NCI-H2081 treated with DMSO at 0.1 percent for 48 hours (cell line): ENCODE measurements around the gene FSTL1.
A peak's percentile ranks its signal among the peaks of the same experiment; 100 is the strongest.
"Not testable (repeated sequence)": the region's sequence is repeated elsewhere in the genome, so short reads cannot be mapped to it uniquely, and the experiment has no call there.

Experiments
- DNase-seq: peaks from one replicate; lab custom pipeline; 2025; lab: John Stamatoyannopoulos, UW

The FSTL1 gene

DNA sequence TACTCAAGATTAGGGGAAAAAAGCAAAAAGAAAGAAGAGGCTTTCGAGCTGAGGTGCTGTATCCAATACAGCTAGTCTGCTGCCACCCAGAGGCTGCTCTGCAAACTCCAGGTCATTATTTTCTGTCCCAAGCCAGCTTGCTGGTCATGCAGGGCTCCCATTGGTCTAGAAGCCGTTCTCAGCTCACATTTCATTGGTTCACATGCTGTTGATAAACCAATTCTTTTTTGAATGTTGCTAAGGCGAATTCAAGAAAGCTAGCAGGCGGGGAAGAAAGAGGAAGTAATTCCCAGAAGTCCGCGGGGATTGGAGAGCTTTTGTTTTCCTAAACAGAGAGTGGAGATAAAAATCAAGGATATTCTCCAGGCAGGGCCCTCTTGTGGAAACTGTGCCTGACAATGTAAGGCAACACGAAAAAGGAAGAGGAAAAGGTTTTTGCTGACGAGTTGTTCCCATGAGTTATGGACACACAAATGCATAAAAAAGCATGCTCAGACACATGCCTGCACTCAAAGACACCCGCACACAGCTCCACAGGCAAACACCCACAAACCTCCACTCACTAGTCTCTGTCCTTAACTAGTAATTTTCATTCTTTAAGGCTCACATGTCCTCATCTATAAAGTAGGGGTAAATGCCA is 33.4 kb downstream of the FSTL1 start:
- DNase-seq, result peak; percentile 95

DNA sequence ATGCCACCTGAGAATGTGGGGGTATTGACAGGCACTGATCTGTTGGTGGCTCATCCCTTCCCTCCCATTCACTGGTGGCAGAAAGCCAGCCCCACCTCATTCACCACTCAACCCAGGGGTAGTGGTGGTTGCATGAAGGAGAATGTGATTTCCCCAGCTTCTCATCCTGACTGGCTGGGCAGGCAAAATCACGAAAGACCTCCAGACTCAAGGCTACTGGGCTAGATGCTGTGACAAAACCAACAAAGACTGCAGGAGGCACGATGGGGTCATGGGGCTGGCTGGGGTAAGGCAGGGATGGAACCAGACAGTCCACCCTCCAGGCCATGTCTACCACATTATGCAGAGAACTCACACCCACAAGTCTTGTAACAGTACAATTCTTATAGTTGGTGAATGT is 33.9 kb downstream of the FSTL1 start:
- DNase-seq, result no peak

DNA sequence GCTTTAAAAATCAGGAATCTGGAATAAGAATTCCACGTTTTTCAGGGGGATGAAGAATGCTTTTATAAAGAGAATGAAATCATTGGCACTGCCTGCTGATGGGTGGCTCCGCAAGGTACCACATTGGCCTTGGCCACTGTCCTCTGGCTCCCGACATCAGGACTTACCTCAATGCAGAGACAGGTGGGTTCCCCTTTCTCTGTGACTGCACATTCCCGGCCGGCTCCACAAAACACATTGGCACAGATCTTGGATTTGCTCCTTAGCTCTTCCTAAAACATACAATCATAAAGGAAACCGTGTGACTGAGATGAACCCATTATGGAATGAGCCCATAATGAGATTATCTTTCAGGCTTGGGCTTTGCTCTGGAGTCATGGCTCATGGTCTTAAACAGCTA is 35.0 kb downstream of the FSTL1 start:
- no peak for DNase-seq

DNA sequence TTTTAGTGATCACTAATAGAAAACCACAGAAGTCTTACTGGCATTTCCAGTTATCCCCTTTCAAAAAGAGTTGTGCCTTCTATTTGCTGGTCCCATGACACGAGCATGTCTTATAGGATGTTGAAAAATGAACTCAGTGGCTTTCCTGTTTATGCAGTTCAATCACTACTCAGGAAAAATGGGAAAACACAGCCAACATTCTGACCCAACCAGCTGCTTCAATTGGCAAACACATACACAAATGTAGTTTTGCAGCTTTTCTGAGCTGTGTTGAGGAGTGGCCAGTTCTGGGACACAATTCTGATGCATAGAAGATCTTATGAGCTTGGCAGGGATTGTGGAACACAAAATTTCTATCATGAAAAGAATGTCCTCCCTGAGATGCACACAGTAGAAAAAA is 40.3 kb downstream of the FSTL1 start:
- no peak for DNase-seq

DNA sequence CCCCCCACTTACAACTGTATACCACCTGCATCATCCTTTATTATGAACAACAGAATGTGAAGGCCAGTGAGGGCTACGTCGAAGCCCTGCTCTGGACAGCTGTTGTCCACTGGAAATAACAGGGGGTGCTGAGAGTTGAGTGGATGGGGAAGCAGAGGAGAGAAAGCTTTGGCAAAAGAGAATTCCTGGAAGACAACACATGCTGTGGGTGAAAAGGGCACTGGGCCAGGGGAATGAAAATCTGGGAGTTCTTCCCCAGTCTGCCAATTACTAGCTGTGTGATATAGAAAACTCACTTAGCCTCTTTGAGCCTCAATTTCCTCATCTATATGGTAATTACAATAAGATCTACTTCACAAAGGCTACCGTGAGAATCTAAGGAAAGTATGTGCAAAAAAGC is 40.7 kb downstream of the FSTL1 start:
- no peak for DNase-seq

DNA sequence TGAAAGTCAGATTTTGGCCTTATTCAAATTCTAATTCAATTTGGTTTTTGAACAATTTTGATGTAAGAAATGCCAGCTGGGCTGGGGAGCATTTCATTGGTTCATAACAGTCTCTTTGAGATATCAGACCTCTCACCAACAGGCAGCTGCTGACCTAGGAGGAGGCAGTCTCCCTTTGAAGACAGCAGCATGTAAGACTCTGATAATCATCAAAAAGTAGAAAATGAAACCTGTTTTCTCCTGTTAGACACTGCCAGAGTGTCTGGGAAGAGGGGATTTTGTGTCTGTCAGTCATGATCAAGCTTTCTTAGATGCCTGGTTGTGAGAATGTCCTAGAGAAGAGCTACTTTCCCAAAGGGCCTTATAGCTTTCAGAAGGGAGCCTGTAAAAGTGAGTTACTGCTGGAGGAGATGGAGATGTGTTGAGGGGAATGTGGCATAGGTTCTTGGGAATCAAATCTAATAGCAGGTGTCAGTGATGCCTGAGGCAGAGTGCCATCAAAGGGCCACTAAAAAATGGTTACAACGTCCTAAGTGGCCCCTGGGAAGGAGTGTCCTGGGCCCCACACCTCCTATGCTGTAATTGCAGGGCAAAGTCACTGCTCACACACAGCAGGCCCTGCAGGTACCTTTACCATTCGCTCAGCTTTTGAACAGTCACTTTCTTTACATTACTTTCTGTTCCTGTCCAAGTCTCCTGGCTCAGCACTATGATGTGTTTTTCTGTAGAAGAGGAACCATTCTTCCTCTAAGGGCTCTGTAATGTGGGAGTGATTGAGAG is 43.1 kb downstream of the FSTL1 start:
- no peak for DNase-seq

DNA sequence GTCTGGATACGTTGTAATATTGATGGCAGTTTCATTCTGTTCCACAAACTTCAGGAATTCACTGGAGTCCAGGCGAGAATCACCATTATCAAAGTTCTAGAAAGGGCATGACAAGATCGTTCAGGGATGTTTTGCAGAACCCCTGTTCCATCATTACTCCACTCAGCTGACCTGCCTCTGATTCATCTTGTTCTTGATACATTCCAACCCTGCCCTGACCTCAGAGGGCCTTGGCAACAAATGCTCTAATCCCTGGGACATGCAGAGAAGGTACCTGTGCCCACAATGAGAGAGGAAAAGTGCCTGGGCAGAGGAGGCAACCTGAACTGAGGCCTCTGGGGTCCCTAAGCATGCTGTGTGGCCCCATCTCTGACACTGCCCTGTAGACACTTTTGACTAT is 45.9 kb downstream of the FSTL1 start:
- DNase-seq, result no peak

DNA sequence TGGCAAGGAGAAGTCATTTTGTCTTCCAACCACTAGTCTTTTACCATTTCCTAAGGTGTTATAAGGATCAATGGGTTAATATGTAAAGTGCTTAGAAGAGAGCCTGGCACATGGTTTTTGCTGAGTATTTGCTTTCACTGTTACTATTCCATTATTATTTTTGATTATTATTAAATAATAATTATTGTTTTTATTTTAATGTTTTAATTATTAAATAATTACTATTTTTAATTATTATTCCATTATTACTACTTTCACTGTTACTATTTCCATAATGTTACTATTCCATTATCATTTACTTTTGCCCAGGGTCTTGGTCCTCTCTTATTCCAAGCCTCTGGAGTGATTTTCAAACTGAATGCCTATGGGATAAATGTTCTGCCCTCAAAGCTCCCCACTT is 48.5 kb downstream of the FSTL1 start:
- no peak for DNase-seq

DNA sequence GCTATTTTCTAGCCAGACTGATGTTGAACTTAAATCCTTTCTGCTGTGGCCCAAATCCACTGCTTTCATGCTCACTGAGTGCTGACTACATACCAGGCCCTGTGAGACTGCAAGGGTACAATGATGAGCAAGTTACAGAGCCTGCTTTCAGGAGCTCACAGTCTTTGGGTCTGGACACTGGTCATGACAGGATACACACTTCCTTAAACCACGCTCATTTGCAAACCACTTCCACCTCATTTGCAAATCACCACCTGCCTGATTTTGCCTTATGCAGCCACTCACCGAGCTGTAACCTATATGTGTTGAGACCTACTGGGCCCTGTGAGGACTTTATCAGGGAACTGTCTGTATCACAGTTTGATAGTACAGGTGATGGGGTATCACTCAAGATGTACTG is 51.4 kb downstream of the FSTL1 start:
- DNase-seq, result no peak

DNA sequence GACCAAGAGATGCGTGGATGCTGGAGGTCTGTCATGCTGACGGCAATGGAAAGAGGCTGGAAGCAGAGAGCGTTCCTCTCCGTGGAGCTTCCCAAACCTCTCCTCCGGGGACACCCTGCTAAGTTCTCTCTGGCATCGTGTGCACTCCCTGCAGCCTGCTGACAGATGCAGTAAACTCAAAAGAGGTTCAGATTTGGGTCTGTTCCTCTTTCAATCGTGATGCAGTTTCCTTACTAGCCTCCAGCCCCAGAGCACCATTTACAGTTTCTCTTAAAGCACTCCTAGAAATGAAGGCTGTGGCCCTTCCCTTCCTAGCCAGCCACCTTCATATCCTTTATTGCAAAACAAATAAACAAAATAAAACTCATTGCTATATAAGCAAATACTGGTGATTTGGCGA is 54.3 kb downstream of the FSTL1 start:
- DNase-seq, result no peak

DNA sequence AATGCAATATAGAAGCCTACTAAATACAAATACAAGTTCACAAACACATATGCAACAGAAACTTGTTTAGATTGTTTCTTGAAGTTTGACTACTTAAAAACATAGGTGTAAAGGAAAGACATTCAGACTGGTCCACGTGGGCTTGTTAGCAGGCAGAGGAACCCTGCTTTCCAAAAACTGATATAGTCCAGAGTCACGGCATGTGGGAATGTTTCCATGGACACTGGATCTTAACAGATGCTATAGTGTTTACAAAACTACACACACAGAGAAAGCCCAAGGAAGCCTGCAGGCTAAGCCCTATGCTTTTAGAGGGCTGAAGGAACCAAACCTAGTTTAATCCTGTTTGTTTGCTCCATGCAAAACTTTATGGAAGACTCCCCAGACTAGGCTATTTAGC is 56.4 kb downstream of the FSTL1 start:
- DNase-seq, result no peak

DNA sequence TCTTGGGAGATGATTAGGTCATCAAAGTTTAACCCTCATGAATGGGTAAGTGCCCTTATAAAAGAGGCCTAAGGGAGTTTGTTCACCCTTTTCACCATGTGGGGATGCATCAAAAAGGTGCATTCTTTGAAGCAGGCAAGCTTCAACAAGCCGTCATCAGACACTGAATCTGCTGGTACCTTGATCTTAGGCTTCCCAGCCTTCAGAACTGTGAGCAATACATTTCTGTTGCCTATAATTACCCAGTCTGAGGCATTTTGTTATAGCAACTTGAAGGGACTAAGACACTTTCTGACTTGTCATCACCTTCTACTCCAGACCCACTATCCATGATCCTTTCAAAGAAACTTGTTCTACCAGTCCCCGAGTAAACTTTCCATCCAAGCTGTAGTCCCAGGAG is 57.0 kb downstream of the FSTL1 start:
- DNase-seq, result no peak

DNA sequence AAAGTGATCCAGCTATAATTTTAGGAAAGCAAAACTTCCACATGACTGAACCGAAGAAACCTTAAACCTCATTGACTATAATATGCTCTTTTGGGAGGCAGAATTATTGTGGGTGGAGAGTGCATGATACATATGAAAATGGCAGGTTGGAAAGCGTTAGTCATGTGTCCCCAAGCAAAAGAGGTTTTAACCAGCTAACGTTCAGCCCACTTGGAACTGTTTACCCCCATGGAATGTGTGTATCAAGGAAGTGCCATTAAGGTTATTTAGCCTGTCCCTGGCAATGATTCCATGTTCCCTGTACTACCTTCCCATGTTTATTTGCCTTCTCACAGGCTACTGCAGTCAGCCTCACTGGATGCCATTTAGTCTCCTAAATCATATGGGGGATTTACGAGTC is 57.5 kb downstream of the FSTL1 start:
- no peak for DNase-seq

DNA sequence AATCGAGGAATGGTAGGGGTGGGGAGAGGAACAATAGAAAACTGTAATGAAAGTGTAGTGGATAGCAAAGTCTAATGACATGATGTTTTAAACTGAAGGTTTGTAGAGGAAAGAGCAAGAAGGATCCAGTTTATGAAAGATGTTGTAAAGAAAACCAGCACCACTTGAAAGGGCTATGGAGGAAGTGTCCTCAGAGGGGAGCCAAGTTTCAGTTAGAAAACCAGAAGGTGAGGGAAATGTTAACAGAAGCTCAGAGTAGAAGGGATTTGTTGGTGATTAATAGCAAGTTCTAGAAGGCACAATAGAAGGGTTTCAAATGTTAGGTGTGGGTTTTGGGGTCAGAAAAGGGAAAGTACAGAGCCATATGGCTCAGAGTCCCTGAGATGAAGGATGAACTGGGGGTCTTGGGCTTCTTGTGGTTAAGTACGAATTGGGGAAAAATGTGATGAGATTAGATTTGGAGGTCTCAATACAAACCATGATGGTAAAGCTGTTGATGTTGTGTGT is 67.8 kb downstream of the FSTL1 start:
- no peak for DNase-seq

DNA sequence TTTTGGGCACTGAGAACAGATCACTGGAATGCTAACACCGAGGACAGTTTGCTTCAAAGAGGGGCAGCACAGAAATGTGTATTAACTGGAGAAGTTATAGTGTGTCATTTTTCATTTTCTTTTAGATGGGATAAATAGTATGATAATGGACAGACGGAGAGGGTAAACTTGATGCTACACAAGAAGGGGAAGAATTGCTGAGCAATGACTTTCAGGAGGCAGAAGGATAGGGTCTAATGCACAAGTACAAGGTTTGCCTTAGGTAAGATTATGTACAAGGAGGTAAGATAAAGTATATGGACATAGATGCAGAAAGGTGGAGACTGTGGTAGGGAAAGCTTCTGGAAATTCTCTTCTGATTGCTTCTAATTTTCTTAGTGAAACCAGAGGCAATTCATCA is 69.3 kb downstream of the FSTL1 start:
- no peak for DNase-seq

DNA sequence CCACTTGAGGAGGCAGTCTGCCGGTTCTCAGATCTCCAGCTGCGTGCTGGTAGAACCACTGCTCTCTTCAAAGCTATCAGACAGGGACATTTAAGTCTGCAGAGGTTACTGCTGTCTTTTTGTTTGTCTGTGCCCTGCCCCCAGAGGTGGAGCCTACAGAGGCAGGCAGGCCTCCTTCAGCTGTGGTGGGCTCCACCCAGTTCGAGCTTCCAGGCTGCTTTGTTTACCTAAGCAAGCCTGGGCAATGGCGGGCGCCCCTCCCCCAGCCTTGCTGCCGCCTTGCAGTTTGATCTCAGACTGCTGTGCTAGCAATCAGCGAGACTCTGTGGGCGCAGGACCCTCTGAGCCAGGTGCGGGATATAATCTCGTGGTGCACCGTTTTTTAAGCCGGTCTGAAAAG is 72.8 kb downstream of the FSTL1 start:
- not testable (repeated sequence) for DNase-seq

DNA sequence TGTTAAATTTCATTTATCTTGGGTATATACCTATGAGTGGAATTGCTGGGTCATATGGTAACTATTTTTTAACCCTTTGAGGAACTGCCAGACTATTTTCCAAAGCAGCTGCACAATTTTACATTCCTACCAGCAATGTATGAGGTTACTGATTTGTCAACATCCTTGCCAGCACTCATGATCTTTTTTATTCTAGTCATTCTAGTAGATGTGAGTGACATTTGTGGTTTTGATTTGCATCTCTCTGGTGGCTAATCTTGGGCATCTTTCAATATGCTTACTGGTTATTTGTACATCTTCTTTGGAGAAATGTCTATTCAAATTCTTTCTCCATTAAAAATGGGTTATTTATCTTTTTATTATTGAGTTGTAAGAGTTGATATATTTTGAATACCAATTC is 80.3 kb downstream of the FSTL1 start:
- no peak for DNase-seq

DNA sequence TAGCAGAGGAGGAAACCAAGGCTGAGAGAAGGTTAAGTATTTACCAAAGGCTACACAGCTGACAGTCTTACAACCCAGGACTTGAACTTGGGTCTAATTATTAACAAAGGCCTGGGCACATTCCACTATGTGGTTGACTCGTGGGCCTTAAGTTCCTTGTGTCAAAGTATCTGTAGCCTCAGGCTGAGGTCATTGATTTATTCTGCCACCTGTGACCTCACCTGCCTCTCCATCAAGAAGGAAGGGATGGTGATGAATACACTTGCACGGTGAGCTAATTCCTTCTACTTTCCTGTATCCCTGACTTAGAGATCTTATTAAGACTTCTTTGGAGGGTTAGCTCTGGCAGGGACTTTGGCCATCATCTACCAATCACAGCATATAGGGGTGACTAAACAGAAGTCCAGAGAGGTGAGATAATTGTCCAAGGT is 81.7 kb downstream of the FSTL1 start:
- DNase-seq, result no peak

DNA sequence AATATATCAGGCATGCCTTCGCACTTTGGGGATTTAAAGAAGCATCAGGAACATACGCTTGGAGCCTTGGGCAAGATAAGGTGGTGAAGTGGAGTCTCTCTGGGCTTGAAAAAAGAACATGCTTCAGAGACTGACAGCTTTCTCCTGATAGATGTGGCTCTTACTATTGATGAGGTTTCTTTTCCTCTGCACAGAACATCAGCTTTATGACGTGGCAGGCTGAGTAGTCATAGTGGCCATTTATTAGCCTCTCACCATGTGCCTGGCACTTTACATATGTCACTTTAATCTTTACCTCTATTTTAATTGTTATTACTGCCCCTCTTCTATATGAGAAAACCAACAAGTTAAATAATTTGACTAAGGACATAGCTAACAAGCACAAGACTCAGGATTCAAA is 82.6 kb downstream of the FSTL1 start:
- no peak for DNase-seq

DNA sequence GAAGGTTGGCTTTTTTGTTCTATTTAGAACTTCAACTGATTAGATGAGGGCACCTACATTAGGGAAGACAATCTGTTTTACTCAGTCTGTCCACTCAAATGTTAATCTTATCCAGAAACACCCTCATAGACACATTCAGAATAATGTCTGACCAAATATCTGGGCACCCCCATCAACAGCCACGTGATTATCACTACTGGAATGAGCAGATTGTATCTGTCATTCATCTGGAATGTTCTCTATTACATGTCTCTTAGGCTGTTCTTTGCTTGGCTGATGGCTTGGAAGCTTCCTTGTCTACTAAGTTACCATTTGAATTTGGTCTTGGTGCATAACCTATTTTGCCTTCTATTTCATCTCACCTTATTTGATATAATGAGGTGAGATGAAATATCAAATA is 86.0 kb downstream of the FSTL1 start:
- DNase-seq, result no peak

DNA sequence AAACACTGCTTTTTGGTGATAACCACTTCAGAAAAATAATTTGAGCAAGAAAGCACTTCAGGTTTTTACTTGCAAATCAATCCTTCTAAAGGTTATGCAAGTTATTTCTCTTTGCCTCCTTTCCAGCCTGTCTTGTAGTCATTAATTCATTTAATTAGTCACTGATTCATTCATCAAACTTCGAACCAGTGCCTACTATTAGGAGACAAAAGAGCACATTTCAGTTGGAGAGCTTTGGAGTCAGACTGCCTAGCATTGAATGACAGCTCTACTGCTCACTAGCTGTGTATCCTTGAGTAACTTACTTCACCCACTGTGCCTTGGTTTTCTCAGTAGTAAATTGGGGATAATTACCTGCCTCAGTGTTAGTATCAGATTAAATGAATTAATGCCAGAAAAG is 86.7 kb downstream of the FSTL1 start:
- no peak for DNase-seq

DNA sequence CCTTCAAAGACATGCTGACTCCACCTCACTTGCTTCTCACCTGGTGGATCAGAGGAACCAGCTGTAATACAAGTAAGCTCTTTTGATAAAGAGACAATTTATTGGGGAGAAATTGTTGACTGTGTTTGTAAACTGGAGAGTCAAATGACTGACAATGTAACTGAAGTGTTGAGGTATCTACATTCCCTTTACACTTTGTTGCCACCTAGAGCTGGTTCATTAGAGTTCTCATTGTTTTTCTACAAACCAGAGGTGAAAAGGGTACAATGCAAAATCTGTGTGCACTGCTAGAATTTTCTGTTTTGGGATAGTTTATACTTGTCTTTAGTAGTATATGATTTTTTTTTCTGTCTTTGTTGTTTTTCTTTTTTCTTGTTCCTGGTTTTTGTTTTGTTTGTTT is 93.0 kb downstream of the FSTL1 start:
- DNase-seq, result no peak

DNA sequence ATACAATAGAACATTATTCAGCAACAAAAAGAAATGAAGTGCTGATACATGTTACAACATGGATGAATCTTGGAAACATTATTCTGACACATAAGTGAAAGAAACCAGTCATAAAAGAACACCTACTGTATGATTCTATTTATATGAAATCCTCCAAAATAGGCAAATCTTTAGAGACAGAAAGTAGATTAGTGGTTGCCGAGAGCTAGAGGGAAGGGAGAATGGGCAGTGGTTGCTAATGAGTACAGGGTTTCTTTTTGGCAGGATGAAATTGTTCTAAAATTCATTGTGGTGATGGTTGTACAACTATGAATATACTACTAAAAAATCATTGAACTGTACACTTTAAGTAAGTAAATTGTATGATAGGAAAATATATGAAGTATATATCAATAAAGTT is 95.3 kb downstream of the FSTL1 start:
- DNase-seq, result no peak

DNA sequence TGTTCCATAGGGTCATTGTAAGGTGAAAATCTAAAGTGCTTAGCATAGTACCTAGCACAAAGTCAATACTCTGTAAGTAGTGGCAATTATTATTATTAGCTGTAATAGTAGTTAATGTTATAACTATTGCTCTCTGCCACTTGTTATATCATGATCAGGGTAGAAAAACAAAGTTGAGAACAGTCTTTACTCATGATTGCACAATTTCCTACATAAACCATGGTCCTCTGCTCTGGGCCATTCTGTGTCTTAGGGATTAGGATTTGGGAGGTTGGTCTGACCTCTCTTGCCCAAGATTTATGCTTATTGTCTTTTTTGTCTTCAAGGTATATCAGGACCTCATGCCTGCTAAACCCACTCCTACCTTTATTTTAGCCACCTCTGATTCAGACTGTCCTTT is 97.3 kb downstream of the FSTL1 start:
- no peak for DNase-seq
